GM10847 (cell line): ENCODE data around the gene CFDP1.
A peak's percentile ranks its signal among the peaks of the same experiment; 100 is the strongest.

Experiments
- POLR2A ChIP-seq: IDR thresholded peaks from 2 replicates; pipeline ENCODE4 v1.6.1; 2011; ENCODE audit not compliant: insufficient read length; ENCODE audit errors: extremely low read depth

The CFDP1 gene

DNA sequence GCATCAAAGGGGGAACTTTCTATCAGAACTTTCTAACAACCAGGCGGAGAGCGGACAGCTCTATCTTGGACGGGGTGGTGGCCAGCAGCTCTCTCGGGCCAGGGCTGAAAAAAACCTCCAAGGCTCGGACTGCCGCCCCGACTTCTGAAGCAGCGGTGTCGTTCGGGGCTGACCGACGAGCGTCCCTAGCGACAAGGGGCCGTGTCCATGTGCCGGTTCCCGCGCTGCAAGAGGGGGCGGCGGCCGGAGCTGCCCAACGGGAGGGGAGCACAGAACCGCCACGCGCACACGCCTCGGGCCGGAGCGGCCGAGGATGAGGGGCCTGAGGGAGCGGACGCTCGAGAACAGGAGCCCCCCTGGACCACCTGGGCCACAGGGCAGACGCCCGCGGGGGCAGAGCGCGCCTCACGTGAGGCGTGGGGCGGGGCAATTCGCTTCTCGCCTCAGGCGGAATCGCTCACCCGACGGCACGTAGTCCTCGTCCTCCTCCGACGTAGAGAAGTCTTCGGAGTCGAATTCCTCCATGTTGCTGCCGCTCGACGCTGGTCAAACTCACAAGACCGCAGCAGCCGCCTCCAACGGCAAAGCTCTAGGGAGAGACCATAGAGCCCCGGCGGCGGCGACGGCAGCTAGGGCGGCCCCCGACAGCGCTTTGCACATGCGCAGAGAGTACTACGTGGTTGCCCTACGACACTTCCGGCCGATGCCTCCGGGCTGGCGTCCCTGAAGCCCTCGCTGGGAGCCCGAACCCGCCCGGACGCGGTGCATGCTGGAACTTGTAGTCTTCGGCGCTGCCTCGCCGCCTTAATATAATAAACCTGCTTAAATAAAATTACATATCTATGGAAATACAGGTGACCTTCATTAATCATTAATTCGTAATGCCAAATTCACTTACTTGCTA, at the start of gene CFDP1:
Gene CFDP1 (minus strand): TSS at position 676 of the 904 bp plus-strand sequence. CDS start 151 bp downstream, at position 525.
- TF ChIP-seq POLR2A: peak; percentile 81

DNA sequence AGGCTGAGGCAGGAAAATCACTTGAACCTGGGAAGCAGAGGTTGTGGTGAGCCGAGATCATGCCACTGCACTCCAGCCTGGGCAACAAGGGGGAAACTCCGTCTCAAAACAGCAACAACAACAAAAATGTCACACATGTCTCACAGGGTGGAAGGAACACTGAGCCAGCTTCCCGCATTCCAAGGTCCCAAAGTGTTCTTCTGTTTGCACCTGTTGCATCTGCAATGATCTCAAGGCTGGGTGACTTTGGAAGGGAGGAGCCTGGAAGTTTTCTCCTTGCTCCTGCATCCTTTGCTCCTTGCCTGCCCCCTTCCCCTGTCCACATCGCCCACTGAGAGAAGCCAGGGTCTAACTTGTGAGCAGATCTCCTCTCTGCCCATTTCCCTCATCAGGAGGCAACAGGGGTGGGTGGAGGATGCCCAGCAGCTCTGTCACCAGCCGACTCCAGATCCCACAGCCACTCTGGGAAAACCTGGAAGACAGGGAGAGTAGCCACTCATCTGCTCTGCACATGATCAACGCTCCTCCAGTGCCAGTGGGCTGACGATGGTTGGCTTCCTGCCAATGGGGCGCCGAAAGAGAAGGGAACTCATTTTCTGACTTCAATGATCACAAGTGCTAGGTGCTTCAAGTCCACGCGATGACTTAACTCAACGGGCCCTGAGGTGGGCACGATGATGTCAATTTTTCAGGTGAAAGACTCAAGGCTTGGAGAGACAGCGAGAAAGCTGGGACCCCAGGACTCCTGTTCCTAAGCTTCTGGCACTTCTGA, 49.3 kb upstream of the CFDP1 start:
- TF ChIP-seq POLR2A: no peak

DNA sequence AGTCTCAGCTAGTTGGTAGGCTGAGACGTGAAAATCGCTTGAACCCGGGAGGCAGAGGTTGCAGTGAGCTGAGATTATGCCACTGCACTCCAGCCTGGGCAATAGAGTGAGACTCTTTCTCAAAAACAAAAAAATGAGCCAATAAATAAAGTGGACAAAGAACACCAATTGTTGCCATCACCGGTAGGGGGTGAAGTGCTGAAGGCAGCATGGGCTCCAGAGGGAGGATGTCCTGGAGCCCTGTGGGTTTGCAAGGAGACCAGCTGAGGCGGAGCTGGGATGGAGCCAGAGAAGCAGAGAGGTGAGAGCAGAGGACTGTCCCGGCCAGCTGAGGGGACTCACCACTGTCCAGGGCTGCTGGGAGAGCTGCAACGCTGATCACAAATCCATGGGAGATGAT, 48.2 kb upstream of the CFDP1 start:
- no peak for TF ChIP-seq POLR2A

DNA sequence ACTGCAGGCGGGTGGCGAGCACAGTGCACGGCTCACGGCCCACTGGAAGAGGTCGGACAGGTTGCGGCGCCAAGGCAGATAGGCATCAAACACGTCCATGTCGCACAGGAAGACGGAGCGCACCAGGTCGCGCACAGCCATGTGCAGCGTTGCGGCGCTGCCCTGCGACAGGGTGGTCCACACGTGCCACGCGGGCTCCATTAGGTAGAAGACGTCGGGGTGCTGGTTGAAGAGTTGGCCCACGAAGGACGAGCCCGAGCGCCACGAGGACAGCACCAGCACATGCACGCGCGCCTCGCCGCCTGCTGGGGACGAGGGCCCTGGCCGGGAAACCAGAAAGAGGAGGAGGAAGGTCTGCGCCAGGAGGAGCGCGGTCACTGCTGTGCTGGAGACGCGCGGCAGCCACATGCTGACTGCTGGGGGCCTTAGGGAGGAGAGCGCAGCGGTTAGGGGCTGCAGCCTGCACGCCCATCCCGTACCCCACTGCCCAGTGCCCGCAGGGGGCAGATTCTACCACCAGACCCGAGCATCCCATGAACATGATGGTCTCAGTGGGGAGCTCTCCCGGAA, 46.2 kb upstream of the CFDP1 start:
- TF ChIP-seq POLR2A: no peak

DNA sequence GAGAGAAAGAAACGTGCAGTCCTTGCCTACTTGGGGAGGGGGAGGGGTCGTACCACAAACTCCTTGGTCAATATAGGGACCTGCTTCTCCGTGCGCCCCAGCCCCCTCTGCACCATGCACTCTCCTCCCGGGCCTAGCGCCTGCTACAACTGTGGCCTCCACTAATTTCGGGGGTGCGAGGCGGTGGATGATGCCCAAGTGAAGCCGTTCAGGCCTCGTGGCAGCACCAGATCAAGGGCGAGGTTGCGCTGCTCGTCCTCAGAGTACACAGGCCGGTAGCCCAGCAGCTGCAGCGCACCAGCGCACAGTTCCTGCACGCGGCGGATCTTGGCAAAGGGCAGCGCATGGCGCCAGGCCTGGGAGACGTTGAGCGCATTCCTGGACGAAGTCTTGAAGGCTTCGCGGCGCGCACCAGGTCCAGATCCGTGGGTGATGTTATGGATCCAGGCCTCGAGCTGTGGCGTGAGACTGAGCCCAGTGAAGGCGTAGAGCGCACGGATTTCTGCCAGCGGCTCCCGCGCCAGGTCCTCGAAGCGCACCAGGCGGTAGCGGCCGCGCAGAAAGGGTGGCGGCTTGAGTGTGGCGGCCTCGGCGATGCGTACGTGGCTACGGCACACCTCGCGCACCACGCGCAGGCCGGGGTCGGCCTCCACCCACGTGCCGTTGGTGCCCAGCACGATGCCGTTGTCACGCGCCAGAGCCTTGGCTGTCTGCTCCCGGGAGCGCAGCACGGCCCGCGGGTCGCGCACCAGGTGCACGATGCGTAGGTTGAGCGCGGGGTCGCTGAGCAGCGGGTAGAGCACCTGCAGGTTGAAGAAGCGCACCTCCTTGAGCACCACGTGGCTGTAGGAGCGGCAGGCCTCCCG, 45.4 kb upstream of the CFDP1 start:
- TF ChIP-seq POLR2A: no peak

DNA sequence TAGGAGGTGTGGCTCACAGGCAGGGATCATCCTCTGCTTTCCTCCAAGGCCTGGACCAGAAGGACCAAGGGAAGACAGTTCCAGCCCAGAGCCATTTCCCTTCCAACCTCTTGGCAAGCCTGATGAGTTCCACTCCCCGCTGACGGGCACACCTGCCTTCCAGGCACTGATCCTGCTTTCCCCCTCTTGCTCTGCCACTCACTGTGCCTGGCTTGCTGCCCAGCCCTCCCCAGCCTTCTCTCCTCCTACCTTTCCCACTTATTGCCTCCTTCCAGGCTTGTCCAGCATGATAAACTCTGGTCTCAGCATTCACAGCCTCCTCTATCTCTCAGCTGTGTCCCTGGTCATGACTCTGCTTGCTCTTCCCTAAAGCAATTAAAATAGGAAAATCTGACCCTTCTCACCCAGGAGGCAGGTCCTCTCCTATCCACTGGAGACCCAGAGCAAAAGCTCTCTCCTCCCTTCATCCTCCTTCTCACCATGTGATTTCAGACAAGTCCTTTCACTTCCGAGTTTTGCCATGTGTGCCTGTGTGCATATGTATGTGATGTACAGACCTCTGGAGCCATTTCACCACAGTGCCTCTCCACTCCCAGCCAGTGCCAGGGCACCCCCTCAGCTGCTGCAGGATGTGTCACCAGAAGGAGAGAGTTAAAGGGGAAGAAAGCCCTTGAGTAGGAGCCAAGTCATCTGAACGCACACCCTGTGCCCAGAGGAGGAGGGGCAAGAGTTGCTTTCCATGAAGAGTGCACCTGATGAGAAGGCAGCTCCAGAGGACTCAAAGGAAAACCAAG, 44.6 kb upstream of the CFDP1 start:
- TF ChIP-seq POLR2A: no peak

DNA sequence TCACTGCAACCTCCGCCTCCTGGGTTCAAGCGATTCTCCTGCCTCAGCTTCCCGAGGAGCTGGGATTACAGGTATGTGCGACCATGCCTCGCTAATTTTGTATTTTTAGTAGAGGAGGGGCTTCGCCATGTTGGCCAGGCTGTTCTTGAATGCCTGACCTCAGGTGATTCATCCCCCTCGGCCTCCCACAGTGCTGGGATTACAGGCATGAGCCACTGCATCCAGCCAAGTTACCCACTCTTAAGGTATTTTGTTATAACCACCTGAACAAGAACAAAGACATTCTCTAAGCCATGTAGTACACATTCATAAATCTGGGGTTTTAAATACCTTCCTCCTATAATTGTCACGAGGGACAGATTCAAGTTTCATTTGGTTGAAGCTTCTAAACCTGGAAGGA, 43.5 kb upstream of the CFDP1 start:
- no peak for TF ChIP-seq POLR2A

DNA sequence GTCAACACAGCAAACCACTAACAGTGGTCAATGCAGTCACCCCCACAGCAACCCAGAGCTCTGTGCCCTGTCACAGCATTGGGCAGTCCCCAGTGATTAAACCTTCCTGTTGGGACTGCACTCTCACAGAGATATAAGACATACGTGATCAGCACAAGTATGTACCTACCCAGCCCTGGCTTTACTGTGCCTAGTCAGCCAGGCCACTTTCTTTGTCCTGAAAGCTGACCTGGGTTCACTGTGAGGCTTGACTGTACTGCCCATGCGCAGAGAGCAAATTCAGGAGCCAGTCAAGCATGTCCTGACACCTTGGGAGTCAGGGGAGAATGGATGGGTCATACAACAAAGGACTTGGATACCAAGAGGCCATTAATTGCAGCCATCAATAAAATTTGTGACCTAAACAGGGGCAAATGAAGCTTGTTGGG, 42.1 kb upstream of the CFDP1 start:
- no peak for TF ChIP-seq POLR2A

DNA sequence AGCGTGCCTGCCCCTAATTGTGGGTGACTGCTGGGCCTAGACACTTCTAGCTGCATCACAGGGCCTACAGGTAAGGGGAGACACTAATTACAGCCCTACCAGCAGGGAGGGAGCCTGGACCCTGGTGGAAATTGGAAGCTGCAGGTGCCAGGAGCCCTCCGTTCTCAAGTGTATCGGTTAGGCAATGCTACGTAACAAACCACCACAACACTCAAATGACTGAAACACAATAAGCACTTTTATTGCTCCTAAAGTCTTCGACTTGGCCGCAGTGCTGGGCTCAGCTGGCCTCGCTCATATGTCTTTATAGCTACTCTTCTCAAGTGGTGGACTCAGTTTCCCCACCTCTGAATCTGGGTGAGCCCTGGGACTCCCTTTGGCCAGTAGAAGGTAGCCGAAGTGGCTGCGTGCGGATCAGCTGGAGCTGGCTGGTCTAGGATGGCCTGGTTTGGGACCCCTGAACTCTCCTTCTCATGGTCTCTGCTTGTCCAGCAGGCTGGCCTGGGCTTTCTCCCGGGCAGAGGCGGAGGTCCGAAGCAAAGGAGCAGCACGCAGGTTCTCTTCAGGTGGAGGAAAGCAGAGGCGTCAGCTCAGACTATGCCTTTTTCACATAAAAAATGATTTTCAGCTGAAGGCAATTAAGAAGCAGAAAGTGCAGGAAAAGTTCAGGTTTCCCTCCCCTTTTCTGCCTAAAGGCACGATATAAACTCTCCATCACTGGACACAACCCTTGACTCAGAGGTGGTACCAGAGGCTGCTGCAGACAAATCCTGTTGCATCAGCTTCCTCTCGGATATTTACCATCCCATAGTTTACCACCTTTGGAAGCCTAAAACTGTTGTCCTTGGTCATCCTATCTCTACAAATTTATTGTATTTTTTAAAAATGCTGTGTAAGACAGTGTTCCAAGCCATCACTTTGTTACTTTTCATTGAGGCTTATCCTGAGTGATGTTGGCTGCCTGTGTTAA, 39.9 kb upstream of the CFDP1 start:
- no peak for TF ChIP-seq POLR2A

DNA sequence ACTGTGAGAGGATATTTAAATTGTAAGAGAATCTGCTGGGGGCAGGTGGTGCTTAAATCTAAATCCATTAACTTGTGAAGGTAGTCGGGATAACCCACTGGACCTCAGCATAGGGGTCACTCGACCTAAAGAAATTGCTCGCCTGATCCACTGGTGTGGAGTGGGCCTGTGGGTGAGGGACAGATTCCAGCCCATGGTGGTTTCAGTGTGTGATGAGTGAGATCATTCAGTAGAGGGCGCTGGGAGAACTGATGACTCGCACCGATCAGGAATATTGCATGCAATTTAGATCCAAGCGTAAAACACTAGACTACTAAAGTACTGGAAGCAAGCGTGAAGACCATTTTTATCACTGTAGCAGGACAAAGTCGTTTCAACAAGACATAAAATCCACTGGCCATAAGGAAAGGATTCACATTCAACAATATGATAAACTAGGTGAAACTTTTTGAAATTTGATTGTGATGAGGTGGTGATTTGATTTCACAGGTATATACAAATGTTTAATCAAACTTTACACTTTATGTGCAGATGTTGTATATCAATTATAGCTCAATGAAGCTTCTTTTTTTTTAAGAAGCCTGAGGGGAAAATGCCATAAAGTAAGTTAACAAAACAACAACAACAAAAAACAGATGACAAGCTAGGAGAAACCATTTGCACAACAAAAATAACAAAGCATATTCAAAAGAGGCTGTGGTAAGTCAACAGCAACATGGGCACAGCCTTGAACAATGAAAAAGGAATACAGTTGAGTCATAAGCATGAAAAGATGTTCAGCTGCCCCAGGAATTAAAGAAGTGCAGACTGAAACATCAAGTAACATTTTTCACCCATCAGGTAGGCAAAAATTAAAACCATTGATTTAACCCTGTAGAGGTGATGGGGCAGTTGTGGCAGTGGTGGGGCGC, 38.7 kb upstream of the CFDP1 start:
- no peak for TF ChIP-seq POLR2A

DNA sequence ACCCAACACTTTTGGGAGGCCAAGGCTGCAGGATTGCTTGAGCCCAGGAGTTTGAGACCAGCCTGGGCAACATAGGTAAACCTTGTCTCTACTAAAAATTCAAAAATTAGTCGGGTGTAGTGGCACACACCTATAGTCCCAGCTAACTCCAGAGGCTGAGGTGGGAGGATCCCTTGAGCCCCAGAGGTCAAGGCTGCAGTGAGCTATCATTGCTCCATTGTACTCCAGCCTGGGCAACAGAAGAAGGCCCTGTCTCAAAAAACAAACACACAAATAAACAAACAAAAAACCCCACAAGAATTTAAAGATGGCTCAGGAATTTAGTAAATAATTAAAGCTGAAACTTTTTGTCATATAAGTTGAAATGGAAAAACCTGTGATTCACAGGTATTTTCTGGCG, 33.5 kb upstream of the CFDP1 start:
- TF ChIP-seq POLR2A: no peak
